ENCODE results near the gene SHCBP1. TPM values are rescaled to one million over a fixed set of nuclear protein-coding genes. Genes with fewer than 3 reads are reported as not detected.

Gene SHCBP1
- total and polyA plus RNA-seq, 2 of the 13 experiments (the other 11 are each of a cell fraction or from before 2014, with no cell fraction given), result 15.7 to 33.0 TPM

GRCh38 chr16:46629331-46630219 lies 8.4 kb upstream of the SHCBP1 start (continued):
- peak; percentile 23; the same call in 1 of the 2 replicates for TF ChIP-seq FOXK1 (CRISPR knock-in tag; IDR thresholded peaks at IDR 0.05; ENCODE audit: borderline replicate concordance, low read depth)
- peak; percentile 72; the same call in 1 of the 2 replicates for TF ChIP-seq ZNF552 (CRISPR knock-in tag; IDR thresholded peaks at IDR 0.05; ENCODE audit: borderline replicate concordance)
- no peak for TF ChIP-seq PPARG (CRISPR knock-in tag; conservative IDR thresholded peaks at IDR 0.05)
- peak; percentile 83 for TF ChIP-seq NRL (CRISPR knock-in tag; IDR thresholded peaks at IDR 0.05; ENCODE audit: borderline replicate concordance)
- TF ChIP-seq NKX3-1 (CRISPR knock-in tag; IDR thresholded peaks at IDR 0.05), result 0 out of 2 replicates have a peak, but pooled peaks have one; percentile 6
- no peak for TF ChIP-seq ZNF597 (CRISPR knock-in tag; IDR thresholded peaks at IDR 0.05)
- TF ChIP-seq ZNF121 (CRISPR knock-in tag; IDR thresholded peaks at IDR 0.05), result no peak
- TF ChIP-seq, protein P1, sequence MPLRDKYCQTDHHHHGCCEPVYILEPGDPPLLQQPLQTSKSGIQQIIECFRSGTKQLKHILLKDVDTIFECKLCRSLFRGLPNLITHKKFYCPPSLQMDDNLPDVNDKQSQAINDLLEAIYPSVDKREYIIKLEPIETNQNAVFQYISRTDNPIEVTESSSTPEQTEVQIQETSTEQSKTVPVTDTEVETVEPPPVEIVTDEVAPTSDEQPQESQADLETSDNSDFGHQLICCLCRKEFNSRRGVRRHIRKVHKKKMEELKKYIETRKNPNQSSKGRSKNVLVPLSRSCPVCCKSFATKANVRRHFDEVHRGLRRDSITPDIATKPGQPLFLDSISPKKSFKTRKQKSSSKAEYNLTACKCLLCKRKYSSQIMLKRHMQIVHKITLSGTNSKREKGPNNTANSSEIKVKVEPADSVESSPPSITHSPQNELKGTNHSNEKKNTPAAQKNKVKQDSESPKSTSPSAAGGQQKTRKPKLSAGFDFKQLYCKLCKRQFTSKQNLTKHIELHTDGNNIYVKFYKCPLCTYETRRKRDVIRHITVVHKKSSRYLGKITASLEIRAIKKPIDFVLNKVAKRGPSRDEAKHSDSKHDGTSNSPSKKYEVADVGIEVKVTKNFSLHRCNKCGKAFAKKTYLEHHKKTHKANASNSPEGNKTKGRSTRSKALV (CRISPR knock-in tag; IDR thresholded peaks at IDR 0.05), result 0 out of 2 replicates have a peak, but pooled peaks have one; percentile 44
- 0 out of 2 replicates have a peak, but pooled peaks have one; percentile 45 for TF ChIP-seq NFAT5 (CRISPR knock-in tag; IDR thresholded peaks at IDR 0.05)
- 0 out of 2 replicates have a peak, but pooled peaks have one; percentile 15 for TF ChIP-seq ZNF292 (CRISPR knock-in tag; IDR thresholded peaks at IDR 0.05; ENCODE audit: borderline replicate concordance, low read depth)
- TF ChIP-seq ZNF329 (CRISPR knock-in tag; IDR thresholded peaks at IDR 0.05; ENCODE audit: low read depth), result 0 out of 2 replicates have a peak, but pooled peaks have one; percentile 54
- peak; percentile 67 for TF ChIP-seq CTCF (CRISPR knock-in tag; IDR thresholded peaks at IDR 0.05)
- peak; percentile 22; the same call in 1 of the 2 replicates for TF ChIP-seq ZNF746 (CRISPR knock-in tag; IDR thresholded peaks at IDR 0.05)
- TF ChIP-seq TMF1 (CRISPR knock-in tag; IDR thresholded peaks at IDR 0.05; ENCODE audit: low read depth), result peak; percentile 43; the same call in 1 of the 2 replicates
- TF ChIP-seq HINFP (CRISPR knock-in tag; IDR thresholded peaks at IDR 0.05; ENCODE audit: low read depth), result 0 out of 2 replicates have a peak, but pooled peaks have one; percentile 75

Data from HepG2 (cell line).